NK-92 (cell line): ENCODE data around the gene PSMC4.

Experiments
- DNase-seq: peaks from one replicate; lab custom pipeline; 2025; ENCODE audit not compliant: unreplicated experiment; lab: John Stamatoyannopoulos, UW

PSMC4 gene

DNA sequence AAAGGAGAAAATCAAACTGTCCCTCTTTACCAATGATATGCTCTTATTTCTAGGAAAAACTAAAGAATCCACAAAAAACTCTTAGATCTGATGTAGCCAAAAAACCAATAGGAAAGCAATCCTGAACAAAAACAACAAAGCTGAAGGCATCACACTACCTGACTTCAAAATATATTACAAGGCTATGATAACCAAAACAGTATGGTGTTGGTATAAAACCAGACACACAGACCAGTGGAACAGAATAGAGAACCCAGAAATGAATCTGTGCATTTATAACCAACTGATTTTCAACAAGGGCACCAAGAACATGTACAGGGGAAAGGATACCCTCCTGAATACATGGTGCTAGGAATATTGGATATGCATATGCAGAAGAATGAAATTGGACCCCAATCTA is 16.2 kb downstream of the PSMC4 start:
- no peak for DNase-seq

DNA sequence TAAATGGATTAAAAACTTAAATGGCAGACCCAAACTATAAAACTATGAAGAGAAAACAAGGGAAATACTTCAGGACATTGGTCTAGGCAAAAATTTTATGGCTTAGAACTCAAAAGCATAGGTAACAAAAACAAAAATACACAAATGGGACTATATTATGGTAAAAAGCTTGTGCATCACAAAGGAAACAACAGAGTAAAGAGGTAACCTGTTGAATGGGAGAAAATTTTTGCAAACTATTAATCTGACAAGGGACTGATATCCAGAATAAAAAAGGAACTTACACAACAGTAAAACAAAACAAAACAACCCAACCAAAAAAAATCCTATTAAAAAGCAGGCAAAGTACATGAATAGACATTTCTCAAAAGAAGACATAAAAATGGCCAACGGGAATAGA is 16.6 kb downstream of the PSMC4 start:
- DNase-seq = no peak

DNA sequence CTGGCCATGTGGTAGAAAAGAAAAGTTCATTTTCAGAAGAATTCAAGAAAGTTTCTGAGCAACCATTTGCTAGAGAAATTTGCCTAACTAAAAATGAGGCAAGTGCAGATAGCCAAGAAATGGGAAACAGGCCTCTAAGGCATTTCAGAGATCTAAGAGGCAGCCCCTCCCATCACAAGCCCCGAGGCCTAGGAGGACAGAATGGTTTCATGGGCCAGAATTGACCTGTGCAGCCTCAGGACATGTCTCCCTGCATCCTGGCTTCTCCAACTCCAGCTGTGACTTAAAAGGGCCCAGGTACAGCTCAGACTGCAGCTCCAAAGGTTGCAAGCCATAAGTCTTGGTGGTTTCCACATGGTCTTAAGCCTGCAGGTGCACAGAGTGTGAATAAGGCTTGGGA is 22.6 kb downstream of the PSMC4 start:
- DNase-seq = no peak

DNA sequence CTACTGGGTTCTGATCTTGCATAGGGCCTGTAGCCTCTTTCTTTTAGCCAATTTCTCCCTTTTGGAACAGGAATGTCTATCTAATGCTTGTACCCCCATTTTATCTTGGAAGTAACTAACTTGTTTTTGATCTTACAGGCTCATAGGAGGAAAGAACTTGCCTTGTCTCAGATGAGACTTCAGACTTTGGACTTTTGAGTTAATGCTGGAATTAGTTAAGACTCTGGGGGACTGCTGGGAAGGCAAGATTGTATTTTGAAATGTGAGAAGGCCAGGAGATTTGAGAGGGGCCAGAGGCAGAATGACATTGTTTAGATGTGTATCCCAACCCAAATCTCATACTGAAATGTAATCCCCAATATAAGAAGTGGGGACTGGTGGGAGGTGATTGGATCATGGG is 23.4 kb downstream of the PSMC4 start:
- DNase-seq = no peak

DNA sequence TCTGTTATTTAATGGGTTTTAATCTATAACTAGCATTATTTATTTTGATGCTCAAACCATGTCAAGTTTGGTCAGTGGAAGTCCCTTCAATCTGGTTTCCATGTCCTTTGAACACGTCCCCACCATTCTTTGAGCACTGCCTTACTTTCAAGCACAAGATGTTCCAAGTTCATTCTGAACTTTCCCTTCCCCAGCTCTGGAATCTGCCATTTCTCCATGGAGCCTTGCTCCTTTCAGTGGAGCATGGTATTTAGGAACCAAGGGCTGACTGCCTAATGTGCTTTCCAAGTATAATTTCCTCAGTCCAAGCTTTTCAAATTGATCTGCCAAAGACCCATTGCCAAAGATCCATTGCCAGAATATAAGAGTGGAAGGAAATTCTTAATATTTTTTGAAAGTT is 24.8 kb downstream of the PSMC4 start:
- DNase-seq = no peak

DNA sequence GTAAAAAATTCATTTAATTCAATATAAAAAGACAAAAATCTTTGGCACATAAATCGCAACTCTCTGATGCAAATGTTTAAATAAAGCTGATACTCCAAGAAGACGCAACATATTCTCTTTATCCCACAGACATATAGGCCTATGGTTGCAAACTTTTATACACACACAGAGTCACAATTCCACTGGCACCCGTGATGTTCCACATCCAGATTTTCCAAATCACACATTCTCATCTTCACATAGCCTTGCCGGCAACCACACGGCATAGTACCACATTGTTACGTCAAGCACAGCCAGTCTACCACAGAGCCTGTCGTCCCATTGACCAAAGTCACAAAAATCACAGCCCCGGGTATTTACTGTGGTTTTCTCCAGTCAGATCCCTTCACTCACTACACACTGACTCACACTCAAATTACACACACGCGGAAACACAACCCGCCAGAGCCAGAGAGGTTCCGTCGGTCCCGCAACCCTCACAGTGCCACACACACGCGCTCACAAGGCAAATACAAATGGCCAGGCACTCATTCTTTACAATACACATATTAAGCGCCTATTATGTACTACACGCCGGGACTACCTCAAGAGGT is 25.3 kb downstream of the PSMC4 start:
- no peak for DNase-seq

DNA sequence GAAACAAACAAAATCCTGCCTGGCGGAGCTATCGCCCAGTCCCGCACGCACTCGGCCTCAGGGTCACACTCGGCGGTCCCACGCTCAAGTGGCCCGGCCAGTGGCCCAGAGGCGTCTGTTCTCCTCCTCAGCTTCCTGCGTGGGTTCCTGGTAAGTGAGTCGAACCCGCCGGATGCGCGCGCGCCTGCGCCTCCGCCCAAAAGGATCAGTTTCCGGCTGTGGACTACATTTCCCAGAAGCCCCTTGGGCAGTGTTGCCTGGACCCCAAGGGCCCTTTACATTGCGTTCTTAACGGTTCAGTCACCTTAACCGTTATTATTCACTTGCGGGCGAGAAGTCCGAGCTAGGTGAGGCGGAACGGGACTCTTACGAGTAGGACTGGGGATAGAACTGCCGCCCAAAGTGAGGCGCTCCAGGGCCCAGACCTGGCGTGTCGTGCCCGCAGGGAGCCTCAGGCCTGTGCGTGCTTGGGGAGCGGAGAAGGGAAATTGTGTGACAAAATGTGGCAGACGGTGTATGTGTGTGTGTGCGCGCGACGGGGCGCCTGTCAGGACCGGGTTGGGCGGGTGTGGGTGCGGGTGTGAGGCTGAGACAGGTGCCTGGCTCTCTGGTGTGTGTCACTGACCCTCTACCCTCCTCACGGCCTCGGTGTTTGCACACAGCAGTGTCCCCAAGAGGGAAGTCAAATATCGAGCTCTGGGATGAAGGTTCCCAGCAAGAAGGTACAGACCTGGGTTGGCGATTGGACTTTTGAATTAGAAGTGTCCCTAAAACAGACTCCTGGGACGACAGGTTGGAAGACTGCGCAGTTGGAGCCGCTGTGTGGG is 26.1 kb downstream of the PSMC4 start, which contains the start of gene ZNF546:
TSS of gene ZNF546 (plus strand) at position 250 of the 827 bp plus-strand sequence. CDS start 1,267 bp downstream, outside the sequence.
- DNase-seq = peak; percentile 59

DNA sequence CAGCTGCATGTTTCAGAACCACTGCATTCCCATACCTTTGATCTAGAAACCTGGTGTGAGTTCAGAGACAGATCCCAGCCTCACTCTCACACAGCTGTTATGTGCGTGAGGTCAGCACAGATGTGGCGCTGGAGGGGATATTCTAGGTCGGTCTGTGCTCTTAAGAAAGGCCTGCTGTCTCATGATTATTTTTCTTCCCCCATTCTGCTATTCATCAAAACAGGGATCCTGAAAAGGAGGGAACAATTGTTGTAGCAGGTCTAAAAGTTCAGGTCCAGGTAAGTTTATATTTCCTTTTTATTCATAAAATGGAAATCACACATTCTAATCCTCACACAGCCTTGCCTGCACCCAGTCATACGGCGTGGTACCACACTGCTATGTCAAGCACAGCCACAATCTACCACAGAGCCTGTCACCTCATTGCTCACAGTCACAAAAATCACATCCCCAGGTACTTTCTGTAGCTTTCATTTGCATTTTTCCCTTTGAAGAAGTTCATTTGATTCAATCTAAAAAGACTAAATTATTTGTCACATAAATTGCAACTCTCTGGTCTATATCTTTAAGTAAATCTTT is 26.8 kb downstream of the PSMC4 start:
- no peak for DNase-seq

DNA sequence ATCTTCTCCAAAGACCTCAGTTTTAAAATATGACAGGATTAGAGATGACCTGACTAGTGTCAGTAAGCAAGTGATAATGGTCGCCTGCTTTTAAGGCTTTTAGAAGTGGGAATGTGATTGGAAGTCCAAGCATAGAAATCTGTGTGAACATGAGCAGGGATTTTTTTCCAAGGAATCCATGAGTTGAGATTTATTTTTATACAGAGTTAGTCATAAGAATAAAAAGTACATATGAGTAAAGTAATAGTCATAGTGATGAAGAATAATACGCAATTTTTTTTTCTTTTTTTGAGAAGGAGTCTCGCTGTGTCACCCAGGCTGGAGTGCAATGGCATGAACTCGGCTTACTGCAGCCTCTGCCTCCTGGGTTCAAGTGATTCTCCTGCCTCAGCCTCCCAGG is 27.5 kb downstream of the PSMC4 start:
- DNase-seq = no peak

DNA sequence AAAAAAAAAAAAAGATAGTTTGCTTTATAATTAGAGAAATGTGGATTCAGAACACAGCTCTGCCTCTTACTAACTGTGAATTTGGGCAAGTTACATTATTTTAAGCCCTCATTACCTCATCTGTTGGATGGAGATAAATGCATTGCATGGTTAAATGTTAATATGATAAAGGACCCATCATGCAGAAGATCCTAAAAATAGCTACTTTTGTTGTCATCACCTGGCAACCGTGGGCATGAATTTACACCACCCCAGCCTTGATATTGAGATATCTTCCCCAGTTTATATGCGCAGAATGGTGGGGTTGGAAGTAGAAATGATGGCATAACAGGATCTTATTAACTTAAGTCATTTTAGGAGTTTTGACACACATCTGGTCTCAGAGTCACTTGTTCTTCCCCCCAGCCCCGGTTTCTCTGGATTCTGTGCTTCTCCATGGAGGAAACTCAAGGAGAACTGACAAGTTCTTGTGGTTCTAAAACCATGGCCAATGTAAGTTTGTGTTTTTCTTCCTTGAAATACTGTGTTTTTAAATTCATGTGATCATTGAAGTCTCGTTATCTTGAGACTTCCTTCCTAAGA is 34.8 kb downstream of the PSMC4 start:
- DNase-seq = no peak

DNA sequence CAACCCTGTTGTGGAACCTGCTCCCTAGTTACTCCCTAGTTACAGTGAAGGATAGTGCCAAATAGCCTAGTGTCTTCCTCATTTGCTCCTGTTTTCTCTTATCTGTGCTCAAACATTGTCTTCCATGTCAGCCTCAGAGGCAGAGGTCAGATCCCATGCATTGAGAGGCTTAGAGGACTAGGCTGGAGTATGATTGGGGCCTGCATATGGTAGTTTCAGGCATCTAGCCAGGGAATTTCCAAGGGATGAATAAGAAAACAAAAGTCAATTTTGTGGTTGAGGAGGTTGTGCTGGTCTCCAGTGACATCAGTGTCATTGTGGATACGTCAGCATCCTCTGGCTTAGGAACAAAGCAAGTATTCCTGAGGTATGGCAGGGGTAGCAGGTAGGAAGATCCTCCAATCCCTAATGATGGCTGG is 35.3 kb downstream of the PSMC4 start:
- no peak for DNase-seq

DNA sequence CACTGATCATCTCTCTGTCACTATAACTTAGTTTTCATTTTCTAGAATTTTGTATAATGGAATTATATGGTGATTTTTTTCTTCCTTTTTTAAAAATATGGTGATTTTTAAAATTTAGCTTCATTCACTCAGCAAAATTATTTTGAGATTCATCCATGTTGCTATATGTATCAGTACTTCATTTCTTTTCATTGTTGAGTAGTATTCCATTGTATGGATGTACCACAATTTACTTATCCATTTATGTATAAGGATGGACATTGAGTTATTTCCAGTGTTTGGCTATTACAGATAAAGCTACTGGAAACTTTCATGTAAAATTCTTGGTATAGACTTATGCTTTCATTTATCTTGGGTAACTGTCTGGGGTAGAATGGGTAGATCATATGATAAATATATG is 38.7 kb downstream of the PSMC4 start:
- no peak for DNase-seq

DNA sequence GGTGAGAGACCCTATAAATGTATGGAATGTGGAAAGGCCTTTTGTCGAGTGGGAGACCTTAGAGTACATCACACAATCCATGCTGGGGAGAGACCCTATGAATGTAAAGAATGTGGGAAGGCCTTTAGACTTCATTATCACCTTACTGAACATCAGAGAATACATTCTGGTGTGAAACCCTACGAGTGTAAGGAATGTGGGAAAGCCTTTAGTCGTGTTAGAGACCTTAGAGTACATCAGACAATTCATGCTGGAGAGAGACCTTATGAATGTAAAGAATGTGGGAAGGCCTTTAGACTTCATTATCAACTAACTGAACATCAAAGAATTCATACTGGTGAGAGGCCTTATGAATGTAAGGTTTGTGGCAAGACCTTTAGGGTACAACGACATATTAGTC is 43.0 kb downstream of the PSMC4 start:
- DNase-seq = no peak

DNA sequence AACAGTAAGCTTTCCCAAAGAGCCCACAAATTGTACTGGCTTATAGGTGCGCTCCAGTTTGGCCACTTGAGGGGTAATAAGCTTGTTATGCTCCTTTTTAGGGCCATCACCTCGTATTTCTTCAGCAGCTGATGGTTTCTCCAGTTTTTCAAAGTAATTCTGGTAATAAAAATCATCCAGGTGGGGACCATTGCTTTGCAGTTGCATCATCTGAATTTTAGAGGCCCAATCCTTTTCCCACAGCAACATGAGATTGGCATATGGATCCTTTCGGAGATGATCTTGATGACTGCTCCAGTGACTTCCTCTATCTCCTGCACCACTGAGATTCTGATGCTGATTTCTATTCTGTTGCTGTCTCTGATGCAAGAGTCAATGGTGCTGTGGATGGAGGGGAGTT is 53.0 kb downstream of the PSMC4 start:
- no peak for DNase-seq

DNA sequence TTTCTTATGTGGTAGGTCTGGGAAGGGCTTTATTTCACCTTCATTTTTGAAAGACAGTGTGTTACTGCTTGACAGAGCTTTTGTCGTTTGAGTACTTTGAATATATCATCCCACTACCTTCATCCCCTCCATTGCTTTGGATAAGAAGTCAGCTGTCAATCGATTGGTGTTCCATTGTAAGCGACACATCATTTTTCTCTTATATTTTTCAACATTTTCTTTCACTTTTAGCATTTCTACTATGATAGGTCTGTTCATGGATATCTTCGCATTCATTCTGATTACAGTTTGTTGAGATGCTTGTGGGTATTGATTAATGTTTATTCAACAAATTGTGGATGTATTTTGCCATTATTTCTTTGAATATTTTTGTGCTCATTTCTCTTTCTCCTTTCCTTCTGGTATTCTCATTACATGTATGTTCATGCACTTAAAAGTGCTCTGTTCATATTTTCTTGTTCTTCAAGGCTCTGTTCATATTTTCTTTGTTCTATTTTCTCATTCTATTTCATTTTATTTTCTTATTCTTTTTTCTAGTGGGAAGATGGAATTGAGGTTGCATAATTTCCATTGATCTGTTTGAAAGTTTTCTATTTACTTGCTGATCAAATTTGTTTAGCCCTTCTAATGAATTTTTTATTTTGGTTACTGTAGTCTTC is 55.1 kb downstream of the PSMC4 start:
- no peak for DNase-seq

DNA sequence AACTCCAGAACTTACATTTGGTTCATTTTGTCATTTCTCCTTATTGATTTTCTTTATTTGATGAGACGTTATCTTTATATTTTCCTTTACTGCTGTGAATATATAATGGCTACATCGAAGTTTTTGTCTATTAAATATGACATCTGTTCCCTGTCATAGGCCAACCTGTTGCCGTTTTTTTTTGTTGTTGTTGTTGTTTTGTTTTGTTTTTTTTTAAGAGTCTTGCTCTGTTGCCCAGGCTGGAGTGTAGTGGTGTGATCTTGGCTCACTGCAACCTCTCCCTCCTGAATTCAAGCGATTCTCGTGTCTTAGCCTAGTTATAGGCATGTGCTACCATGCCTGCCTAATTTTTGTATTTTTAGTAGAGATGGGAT is 55.6 kb downstream of the PSMC4 start:
- DNase-seq = no peak
